NCI-H1436 treated with DMSO at 0.1 percent for 48 hours (cell line): Measurements from ENCODE around the gene MAJIN.
"Not testable (repeated sequence)": the region's sequence is repeated elsewhere in the genome, so short reads cannot be mapped to it uniquely, and the experiment has no call there.

ENCODE experiments used
- DNase-seq: peaks from one replicate; lab custom pipeline; 2025; lab: John Stamatoyannopoulos, UW

Gene MAJIN, protein sequence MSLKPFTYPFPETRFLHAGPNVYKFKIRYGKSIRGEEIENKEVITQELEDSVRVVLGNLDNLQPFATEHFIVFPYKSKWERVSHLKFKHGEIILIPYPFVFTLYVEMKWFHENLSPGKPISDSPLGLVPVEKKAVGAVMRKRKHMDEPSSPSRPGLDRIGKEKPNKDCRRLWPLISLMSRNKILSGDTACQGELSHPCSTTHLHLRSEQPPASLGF

GRCh38 chr11:64971421-64972233 is at the start of gene MAJIN:
Gene MAJIN (minus strand): TSS chr11:64972108. CDS start chr11:64959405, 12,703 bp downstream.
- DNase-seq: no peak

- no peak for DNase-seq
Observed at GRCh38 chr11:65021509-65021908, 49.6 kb upstream of the MAJIN start.

- no peak for DNase-seq
Observed at GRCh38 chr11:65021003-65021402, 49.1 kb upstream of the MAJIN start.

- DNase-seq: no peak
Observed at GRCh38 chr11:65019824-65020223, 47.9 kb upstream of the MAJIN start.

- no peak for DNase-seq
Observed at GRCh38 chr11:65017937-65018336, 46.0 kb upstream of the MAJIN start.

GRCh38 chr11:65016705-65017104 is 44.8 kb upstream of the MAJIN start:
- no peak for DNase-seq

DNA sequence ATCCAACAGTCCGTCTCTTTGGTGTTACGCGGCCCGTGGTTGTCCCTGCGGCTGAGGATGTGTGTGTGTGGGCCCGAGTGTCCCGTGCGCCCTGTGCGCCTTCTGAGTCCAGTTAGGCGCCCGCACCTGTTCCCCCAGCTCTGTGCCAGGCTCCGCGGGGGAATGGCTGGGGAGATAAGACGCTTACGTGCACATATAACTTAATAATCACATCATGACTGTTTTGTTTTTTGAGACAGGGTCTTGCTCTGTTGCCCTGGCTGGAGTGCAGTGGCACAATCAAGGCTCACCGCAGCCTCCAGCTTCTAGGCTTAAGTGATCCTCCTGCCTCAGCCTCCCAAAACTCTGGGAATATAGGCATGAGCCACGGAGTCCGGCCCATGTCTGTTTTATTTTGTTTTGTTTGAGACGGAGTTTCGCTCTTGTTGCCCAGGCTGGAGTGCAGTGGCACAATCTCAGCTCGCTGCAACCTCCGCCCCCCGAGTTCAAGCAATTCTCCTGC is 42.9 kb upstream of the MAJIN start:
- DNase-seq: no peak

- peak; percentile 43 for DNase-seq
Observed at GRCh38 chr11:65013888-65014725, 42.2 kb upstream of the MAJIN start, which contains the start of gene ARL2. Gene ARL2 (plus strand): TSS chr11:65014160. CDS start chr11:65014208, 48 bp downstream.

DNA sequence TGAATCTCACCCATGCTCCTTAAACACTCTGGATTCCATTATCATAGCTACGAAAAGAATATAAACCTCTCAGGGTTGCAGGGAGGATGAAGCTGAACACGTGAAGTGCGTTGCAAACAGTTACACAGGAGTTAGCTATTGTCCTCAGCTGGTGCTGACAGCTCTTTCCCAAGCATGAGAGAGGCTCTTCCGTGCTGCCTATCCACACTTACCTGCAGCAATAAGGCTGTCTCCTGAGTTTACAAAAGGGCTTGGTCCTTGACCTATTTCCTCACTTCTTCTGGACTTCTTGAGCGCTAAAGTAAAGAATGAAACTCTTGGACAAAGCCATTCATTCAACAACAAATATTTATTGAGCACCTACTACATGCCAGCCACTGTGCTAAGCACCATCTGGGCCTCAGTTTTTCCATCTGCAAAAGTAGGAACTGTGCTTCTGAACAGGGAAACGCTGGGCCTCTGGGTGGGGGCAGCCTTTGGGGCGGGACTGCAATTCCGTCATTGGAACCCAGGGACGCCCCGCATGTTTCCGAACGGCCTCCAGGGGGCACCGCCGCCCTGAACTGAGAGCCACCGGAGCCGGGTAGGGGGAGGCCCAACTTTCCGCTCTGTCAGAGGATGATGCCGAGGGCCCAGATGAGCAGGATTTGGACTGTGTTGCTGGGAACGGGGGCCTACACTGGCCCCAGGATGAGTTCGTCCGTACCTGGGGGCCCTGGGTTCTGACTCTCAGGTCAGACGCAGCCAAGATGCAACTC is 41.4 kb upstream of the MAJIN start:
- DNase-seq: peak; percentile 31

DNA sequence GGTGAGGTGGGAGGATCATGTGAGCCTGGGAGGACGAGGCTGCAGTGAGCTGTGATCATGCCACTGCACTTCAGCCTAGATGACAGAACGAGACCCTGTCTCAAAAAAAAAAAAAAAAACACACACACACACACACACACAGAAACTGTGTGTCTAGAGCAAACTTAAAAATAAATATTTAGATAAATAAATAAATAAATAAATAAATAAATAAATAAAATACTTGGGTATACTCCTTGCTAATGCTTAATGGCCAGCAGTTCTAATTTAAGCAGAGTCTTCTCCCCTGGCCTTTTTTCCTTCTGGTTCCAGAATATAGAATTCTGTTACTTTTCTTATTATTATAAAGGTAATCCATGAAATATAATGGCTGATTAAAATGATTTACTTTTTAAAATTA is 37.0 kb upstream of the MAJIN start:
- no peak for DNase-seq

DNA sequence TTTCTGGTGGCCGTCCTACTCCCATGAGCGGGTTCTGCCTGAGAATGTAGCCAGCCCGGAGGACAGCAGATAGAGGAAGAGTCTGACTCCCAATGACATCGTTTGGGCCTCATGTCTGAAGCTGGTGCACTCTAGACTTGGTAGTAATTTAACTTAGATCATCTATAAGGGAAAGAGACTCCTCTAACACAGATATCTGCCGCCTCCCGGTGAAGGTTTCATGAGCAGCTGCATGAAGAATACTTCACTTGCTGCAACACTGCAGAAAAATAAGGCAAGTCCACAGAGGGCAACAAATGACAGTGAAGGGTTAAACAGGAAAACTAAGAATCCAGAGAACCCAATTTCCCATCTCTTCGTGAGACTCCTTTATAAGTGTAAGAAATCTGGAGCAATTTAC is 36.1 kb upstream of the MAJIN start:
- DNase-seq: no peak

- DNase-seq: not testable (repeated sequence)
Observed at GRCh38 chr11:65003968-65004367, 32.1 kb upstream of the MAJIN start.

DNA sequence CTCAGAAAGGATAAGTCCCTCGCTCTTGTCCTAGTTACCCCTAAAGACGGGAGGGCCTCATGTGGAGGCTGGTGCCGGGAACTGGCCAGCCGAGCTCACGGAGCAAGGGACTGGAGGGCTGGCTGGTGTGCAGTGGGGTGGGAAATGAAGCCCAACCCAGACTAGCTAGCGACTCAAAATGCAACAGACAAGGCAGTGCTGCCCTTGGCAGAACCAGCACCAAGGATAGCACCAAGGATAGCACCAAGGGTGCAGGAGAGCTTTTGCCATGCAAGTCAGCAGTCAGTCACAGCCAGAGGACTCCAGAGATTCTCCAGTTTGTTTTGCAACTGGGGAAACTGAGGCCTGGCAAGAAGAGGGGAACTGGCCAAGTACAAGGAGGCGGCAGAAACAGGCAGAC is 31.4 kb upstream of the MAJIN start:
- DNase-seq: no peak

GRCh38 chr11:65002706-65003105 is 30.8 kb upstream of the MAJIN start:
- DNase-seq: no peak

DNA sequence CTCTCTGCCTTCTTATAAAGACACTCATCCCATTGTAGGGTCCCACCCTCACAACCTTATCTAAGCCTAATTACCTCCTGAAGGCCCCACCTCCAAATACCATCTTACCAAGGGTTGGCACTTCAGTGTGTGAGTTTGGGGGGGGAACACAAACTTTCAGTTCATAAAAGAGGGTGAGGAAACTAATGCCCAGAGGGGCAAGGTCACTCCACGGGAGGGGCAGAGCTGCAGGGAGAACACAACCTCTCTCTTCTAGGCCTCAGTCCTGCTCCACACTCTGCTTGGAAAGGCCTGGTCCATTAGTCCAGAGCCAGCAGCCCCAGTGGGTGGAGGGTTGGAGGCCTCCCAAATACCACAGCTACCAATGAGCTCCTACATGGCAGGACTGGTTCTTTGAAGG is 27.6 kb upstream of the MAJIN start:
- DNase-seq: no peak

GRCh38 chr11:64998690-64999431 is 27.0 kb upstream of the MAJIN start:
- peak; percentile 24 for DNase-seq

DNA sequence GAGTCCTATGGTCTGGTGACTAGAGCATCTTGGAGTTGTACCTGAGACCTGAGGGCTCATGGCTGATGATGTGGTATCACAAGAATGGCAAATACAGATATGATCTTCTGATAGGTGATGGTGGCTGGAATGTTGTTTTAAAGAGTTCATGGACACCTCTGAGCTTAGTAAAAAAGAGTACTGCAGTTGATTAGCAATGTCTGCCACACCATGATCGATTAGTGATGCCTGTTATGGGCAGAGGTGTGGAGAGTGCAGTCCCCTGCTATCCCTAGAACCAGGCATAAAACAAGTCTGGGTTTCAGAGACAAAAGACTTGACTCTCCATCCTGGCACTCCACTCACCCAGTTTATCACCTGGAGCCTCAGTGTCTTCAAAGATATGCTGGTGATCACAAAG is 26.2 kb upstream of the MAJIN start:
- no peak for DNase-seq

DNA sequence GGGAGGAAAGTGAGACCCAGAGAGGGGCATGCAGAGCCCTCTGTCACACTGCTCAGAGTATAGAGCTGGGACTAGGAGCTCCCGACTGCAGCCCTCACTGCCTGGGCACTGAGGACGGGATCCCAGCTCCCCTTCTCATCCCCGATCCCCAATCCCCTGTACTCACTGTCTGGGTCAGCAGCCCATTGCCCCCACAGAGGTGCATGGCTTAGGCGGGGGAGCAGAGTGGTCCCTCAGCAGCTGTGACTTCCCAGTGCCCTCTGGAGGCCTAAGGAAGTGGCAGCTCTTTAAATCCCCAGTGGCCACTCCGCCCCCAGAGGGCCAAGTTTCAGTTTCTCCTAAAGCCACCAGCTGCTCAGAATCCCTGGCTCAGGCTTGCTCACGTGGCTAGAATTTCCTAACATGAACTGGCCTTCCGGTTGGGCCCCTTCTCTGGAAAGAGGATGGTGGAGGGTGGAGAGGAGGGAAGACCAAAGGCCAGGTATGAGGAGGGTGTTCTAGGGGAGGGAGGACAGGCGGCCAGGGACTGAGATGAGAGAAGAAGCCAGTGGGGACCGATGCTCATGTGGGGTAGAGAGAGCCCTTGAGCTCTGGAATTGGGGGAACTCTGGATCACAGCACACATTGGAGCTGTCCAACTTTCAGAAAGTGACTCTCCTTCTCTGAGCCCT is 24.9 kb upstream of the MAJIN start, which contains the start of gene BATF2:
BATF2 (minus strand) TSS at position 262 of the 671 bp plus-strand sequence; CDS start at position 205, 57 bp downstream.
- DNase-seq: peak; percentile 46

DNA sequence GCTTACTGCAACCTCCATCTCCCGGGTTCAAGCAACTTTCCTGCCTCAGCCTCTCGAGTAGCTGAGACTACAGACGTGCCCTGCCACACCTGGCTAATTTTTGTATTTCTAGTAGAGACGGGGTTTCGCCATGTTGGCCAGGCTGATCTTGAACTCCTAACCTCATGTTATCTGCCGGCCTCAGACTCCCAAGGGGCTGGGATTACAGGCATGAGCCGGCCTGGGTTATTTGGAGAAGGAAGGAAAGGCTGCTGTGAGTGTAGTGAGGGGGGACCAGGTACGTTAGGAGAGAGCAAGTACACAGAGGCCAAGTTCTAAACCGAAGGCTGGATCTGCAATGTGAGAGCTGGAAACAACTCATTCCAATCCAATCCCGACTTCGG is 24.4 kb upstream of the MAJIN start:
- no peak for DNase-seq

DNA sequence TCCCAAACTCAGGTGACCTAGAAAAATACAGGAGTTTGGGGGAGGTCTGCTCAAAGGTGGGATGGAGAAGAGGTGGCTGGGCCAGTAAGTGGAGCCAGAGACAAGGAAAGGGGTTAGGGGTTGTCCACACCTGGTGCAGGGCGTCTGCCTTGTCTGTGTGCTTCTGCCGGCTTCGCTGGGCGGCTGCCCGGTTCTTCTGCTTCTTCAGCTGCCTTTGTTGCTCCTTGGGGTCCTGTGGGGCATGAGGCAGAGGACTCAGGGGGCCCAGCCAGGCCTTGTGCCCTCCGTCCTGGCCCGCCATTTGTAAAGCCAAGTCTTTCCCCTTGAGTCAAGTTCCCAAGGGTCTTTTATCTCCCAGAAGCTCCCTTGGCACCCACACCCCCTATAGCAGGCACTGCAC is 22.4 kb upstream of the MAJIN start:
- no peak for DNase-seq
